HEK293 (cell line): ENCODE results near the gene ASTN2.

ENCODE experiments used
- GLIS2 ChIP-seq: fragments of 450-650 bp; formaldehyde crosslinking; IDR thresholded peaks from 2 replicates; pipeline ENCODE4 v1.5.1; 2016; ENCODE audit warnings: missing biosample characterization, missing genetic modification characterization
- YY1 ChIP-seq: fragments of 450-650 bp; formaldehyde crosslinking; IDR thresholded peaks from 2 replicates; pipeline ENCODE4 v1.5.1; 2018; ENCODE audit warnings: missing biosample characterization, missing genetic modification characterization
- ZNF10 ChIP-seq: fragments of 450-650 bp; formaldehyde crosslinking; IDR thresholded peaks from 2 replicates; pipeline ENCODE4 v1.5.1; 2017; ENCODE audit warnings: missing biosample characterization, missing genetic modification characterization
- ZNF121 ChIP-seq: fragments of 450-650 bp; formaldehyde crosslinking; IDR thresholded peaks from 2 replicates; pipeline ENCODE4 v1.5.1; 2016; ENCODE audit warnings: missing biosample characterization, missing genetic modification characterization
- ZNF184 ChIP-seq: fragments of 450-650 bp; IDR thresholded peaks from 2 replicates; pipeline ENCODE4 v1.5.1; 2018; ENCODE audit warnings: missing biosample characterization, mild to moderate bottlenecking, missing genetic modification characterization
- ZNF311 ChIP-seq: fragments of 450-650 bp; formaldehyde crosslinking; IDR thresholded peaks from 2 replicates; pipeline ENCODE4 v1.5.1; 2017; ENCODE audit warnings: missing biosample characterization, missing genetic modification characterization, borderline replicate concordance
- ZNF549 ChIP-seq: fragments of 450-650 bp; IDR thresholded peaks from 2 replicates; pipeline ENCODE4 v1.5.1; 2018; ENCODE audit warnings: missing biosample characterization, missing genetic modification characterization, mild to moderate bottlenecking, inconsistent platforms, moderate library complexity
- ZNF776 ChIP-seq: fragments of 450-650 bp; formaldehyde crosslinking; IDR thresholded peaks from 2 replicates; pipeline ENCODE4 v1.5.0; 2017; ENCODE audit warnings: missing biosample characterization, missing genetic modification characterization, borderline replicate concordance
- TF ChIP-seq, protein P1 (sequence below): fragments of 450-650 bp; formaldehyde crosslinking; IDR thresholded peaks from 2 replicates; pipeline ENCODE4 v1.5.1; 2016; ENCODE audit warnings: missing biosample characterization, missing genetic modification characterization
- TF ChIP-seq, protein P2 (sequence below): fragments of 450-650 bp; formaldehyde crosslinking; IDR thresholded peaks from 2 replicates; pipeline ENCODE4 v1.5.1; 2016; ENCODE audit warnings: missing biosample characterization, missing genetic modification characterization
- TF ChIP-seq, protein P3 (sequence below): fragments of 450-650 bp; formaldehyde crosslinking; IDR thresholded peaks from 2 replicates; pipeline ENCODE4 v1.5.1; 2016; ENCODE audit warnings: missing biosample characterization, missing genetic modification characterization, low read depth
- TF ChIP-seq, protein P4 (sequence below): fragments of 450-650 bp; formaldehyde crosslinking; IDR thresholded peaks from 2 replicates; pipeline ENCODE4 v1.5.1; 2016; ENCODE audit warnings: missing biosample characterization, missing genetic modification characterization, low read depth
- TF ChIP-seq, protein P5 (sequence below): fragments of 450-650 bp; formaldehyde crosslinking; IDR thresholded peaks from 2 replicates; pipeline ENCODE4 v1.5.1; 2016; ENCODE audit warnings: missing biosample characterization, missing genetic modification characterization
- TF ChIP-seq, protein P6 (sequence below): fragments of 450-650 bp; formaldehyde crosslinking; IDR thresholded peaks from 2 replicates; pipeline ENCODE4 v1.5.1; 2016; ENCODE audit warnings: missing biosample characterization, missing genetic modification characterization

DNA sequence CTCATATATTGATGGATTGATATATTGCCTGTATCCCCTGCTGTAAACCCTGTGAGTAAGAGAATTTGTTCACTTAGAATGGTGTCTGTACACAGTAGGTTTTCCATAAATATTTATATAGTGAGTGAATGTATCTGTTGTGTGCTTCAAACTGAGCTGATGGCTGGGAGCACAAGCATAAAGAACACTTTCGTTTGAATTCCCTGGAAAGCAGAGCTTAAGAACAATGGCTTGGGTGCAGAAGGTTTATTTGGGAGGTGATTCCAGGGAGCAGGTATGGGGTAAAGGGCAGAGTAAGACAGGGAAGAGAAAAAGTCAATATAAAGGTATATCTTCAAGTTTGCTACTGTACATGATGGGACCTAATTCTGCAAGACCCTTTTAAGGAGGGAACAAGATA, 918.7 kb downstream of the ASTN2 start:
- TF ChIP-seq, protein P1, sequence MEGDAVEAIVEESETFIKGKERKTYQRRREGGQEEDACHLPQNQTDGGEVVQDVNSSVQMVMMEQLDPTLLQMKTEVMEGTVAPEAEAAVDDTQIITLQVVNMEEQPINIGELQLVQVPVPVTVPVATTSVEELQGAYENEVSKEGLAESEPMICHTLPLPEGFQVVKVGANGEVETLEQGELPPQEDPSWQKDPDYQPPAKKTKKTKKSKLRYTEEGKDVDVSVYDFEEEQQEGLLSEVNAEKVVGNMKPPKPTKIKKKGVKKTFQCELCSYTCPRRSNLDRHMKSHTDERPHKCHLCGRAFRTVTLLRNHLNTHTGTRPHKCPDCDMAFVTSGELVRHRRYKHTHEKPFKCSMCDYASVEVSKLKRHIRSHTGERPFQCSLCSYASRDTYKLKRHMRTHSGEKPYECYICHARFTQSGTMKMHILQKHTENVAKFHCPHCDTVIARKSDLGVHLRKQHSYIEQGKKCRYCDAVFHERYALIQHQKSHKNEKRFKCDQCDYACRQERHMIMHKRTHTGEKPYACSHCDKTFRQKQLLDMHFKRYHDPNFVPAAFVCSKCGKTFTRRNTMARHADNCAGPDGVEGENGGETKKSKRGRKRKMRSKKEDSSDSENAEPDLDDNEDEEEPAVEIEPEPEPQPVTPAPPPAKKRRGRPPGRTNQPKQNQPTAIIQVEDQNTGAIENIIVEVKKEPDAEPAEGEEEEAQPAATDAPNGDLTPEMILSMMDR: no peak
- TF ChIP-seq ZNF776 (no peak), ZNF311 (tag by site-specific recombination) (no peak), ZNF121 (tag by site-specific recombination) (no peak), GLIS2 (tag by site-specific recombination) (no peak), YY1 (tag by site-specific recombination) (no peak), ZNF184 (no peak), ZNF549 (tag by site-specific recombination) (no peak), ZNF10 (tag by site-specific recombination) (no peak)
- TF ChIP-seq, protein P2, sequence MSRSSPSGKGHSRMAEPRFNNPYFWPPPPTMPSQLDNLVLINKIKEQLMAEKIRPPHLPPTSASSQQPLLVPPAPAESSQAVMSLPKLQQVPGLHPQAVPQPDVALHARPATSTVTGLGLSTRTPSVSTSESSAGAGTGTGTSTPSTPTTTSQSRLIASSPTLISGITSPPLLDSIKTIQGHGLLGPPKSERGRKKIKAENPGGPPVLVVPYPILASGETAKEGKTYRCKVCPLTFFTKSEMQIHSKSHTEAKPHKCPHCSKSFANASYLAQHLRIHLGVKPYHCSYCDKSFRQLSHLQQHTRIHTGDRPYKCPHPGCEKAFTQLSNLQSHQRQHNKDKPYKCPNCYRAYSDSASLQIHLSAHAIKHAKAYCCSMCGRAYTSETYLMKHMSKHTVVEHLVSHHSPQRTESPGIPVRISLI (tag by site-specific recombination): no peak
- TF ChIP-seq, protein P3, sequence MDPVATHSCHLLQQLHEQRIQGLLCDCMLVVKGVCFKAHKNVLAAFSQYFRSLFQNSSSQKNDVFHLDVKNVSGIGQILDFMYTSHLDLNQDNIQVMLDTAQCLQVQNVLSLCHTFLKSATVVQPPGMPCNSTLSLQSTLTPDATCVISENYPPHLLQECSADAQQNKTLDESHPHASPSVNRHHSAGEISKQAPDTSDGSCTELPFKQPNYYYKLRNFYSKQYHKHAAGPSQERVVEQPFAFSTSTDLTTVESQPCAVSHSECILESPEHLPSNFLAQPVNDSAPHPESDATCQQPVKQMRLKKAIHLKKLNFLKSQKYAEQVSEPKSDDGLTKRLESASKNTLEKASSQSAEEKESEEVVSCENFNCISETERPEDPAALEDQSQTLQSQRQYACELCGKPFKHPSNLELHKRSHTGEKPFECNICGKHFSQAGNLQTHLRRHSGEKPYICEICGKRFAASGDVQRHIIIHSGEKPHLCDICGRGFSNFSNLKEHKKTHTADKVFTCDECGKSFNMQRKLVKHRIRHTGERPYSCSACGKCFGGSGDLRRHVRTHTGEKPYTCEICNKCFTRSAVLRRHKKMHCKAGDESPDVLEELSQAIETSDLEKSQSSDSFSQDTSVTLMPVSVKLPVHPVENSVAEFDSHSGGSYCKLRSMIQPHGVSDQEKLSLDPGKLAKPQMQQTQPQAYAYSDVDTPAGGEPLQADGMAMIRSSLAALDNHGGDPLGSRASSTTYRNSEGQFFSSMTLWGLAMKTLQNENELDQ (tag by site-specific recombination): no peak
- TF ChIP-seq, protein P4, sequence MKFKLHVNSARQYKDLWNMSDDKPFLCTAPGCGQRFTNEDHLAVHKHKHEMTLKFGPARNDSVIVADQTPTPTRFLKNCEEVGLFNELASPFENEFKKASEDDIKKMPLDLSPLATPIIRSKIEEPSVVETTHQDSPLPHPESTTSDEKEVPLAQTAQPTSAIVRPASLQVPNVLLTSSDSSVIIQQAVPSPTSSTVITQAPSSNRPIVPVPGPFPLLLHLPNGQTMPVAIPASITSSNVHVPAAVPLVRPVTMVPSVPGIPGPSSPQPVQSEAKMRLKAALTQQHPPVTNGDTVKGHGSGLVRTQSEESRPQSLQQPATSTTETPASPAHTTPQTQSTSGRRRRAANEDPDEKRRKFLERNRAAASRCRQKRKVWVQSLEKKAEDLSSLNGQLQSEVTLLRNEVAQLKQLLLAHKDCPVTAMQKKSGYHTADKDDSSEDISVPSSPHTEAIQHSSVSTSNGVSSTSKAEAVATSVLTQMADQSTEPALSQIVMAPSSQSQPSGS: no peak
- TF ChIP-seq, protein P5, sequence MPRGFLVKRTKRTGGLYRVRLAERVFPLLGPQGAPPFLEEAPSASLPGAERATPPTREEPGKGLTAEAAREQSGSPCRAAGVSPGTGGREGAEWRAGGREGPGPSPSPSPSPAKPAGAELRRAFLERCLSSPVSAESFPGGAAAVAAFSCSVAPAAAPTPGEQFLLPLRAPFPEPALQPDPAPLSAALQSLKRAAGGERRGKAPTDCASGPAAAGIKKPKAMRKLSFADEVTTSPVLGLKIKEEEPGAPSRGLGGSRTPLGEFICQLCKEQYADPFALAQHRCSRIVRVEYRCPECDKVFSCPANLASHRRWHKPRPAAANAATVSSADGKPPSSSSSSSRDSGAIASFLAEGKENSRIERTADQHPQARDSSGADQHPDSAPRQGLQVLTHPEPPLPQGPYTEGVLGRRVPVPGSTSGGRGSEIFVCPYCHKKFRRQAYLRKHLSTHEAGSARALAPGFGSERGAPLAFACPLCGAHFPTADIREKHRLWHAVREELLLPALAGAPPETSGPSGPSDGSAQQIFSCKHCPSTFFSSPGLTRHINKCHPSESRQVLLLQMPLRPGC: no peak
- TF ChIP-seq, protein P6, sequence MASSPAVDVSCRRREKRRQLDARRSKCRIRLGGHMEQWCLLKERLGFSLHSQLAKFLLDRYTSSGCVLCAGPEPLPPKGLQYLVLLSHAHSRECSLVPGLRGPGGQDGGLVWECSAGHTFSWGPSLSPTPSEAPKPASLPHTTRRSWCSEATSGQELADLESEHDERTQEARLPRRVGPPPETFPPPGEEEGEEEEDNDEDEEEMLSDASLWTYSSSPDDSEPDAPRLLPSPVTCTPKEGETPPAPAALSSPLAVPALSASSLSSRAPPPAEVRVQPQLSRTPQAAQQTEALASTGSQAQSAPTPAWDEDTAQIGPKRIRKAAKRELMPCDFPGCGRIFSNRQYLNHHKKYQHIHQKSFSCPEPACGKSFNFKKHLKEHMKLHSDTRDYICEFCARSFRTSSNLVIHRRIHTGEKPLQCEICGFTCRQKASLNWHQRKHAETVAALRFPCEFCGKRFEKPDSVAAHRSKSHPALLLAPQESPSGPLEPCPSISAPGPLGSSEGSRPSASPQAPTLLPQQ (tag by site-specific recombination): no peak
